Mesodermal cell (in vitro differentiated cells): ENCODE measurements around the gene ZNF428.
"Not testable (repeated sequence)": the region's sequence is repeated elsewhere in the genome, so short reads cannot be mapped to it uniquely, and the experiment has no call there.

ENCODE experiments used
- H3K27ac ChIP-seq: 2 replicates; pipeline ENCODE4 v1.7.0; 2013; ENCODE audit warnings: mild to moderate bottlenecking, low read depth, low read length, moderate library complexity; ENCODE audit not compliant: severe bottlenecking
- H3K36me3 ChIP-seq: 2 replicates; pipeline ENCODE4 v1.7.1; 2013; ENCODE audit warnings: mild to moderate bottlenecking, low read length, moderate library complexity; ENCODE audit not compliant: control insufficient read depth, insufficient read depth
- H3K4me1 ChIP-seq: one replicate; pipeline ENCODE4 v1.7.1; 2013; ENCODE audit warnings: mild to moderate bottlenecking, low read length; ENCODE audit not compliant: insufficient read depth, control insufficient read depth, poor library complexity, severe bottlenecking
- H3K4me3 ChIP-seq: 2 replicates; pipeline ENCODE4 v1.7.0; 2013; ENCODE audit warnings: low read length, control low read depth, mild to moderate bottlenecking; ENCODE audit not compliant: insufficient read depth, poor library complexity, severe bottlenecking; ENCODE audit errors: extremely low read depth
- H3K9me3 ChIP-seq: 2 replicates; pipeline ENCODE4 v1.7.1; 2013; ENCODE audit warnings: mild to moderate bottlenecking, low read length, moderate library complexity; ENCODE audit not compliant: control insufficient read depth
- WGBS, 2 experiments: methylation state at CpG; one replicate each; pipeline ENCODE4 v1.1.5; 2013; ENCODE audit warnings: missing lambda C conversion rate in 2 of 2; ENCODE audit not compliant: insufficient coverage in 2 of 2; 5-methylcytosine and 5-hydroxymethylcytosine counted together

Gene ZNF428

GRCh38 chr19:43616306-43616705 is 3.1 kb downstream of the ZNF428 start:
- whole genome bisulfite sequencing, 2 experiments, result no CpG with 5 or more reads among the region's 1 CpG
- no peaks in the 10 kb centered on the region for H3K9me3 ChIP-seq
- no peak overlapping the region for H3K4me3 ChIP-seq
- H3K4me1 ChIP-seq, result peaks cover 5% of the 10 kb centered on the region
- peaks cover 43% of the 10 kb centered on the region for H3K36me3 ChIP-seq
- H3K27ac ChIP-seq, result no peak overlapping the region

- Histone ChIP-seq H3K9me3 (no peaks in the 10 kb centered on the region), H3K4me1 (peaks cover 4% of the 10 kb centered on the region), H3K36me3 (peaks cover 66% of the 10 kb centered on the region), H3K4me3 (no peak overlapping the region), H3K27ac (no peak overlapping the region)
- 94 to 96% methylated on average over 11 to 12 of the region's 12 CpGs for WGBS, 2 experiments
Measured at GRCh38 chr19:43612374-43612773, 7.1 kb downstream of the ZNF428 start.

- Histone ChIP-seq H3K27ac (peak within 1 kb of the TSS; percentile 59), H3K36me3 (peaks cover 71% of the 10 kb centered on the region), H3K4me1 (peaks cover 4% of the 10 kb centered on the region), H3K4me3 (no peak within 1 kb of the TSS), H3K9me3 (no peaks in the 10 kb centered on the region)
- WGBS, 2 experiments, result 92 to 100% methylated on average over 3 of the region's 3 CpGs
Measured at GRCh38 chr19:43611788-43612187, 7.6 kb downstream of the ZNF428 start, which contains the start of gene SRRM5. TSS of gene SRRM5 (plus strand) at chr19:43612088. CDS start at chr19:43612122, 34 bp downstream.

- peak overlapping the region; percentile 13 for H3K27ac ChIP-seq
- H3K9me3 ChIP-seq, result no peaks in the 10 kb centered on the region
- H3K4me3 ChIP-seq, result no peak overlapping the region
- peaks cover 72% of the 10 kb centered on the region for H3K36me3 ChIP-seq
- H3K4me1 ChIP-seq, result peaks cover 4% of the 10 kb centered on the region
- WGBS, 2 experiments, result 40 to 64% methylated on average over 2 of the region's 3 CpGs
Measured at GRCh38 chr19:43610493-43610892, 8.9 kb downstream of the ZNF428 start.

- peaks cover 75% of the 10 kb centered on the region for H3K36me3 ChIP-seq
- 81 to 87% methylated on average over 6 of the region's 7 CpGs for WGBS, 2 experiments
- H3K27ac ChIP-seq, result no peak overlapping the region
- H3K4me1 ChIP-seq, result peaks cover 4% of the 10 kb centered on the region
- H3K4me3 ChIP-seq, result no peak overlapping the region
- no peaks in the 10 kb centered on the region for H3K9me3 ChIP-seq
Measured at GRCh38 chr19:43609872-43610271, 9.6 kb downstream of the ZNF428 start.

GRCh38 chr19:43607238-43608205 is 11.9 kb downstream of the ZNF428 start:
- Histone ChIP-seq H3K4me1 (peaks cover 4% of the 10 kb centered on the region), H3K9me3 (no peaks in the 10 kb centered on the region), H3K27ac (no peak overlapping the region), H3K4me3 (no peak overlapping the region), H3K36me3 (peaks cover 57% of the 10 kb centered on the region)
- 91 to 97% methylated on average over 6 to 19 of the region's 28 CpGs for WGBS, 2 experiments

- Histone ChIP-seq H3K9me3 (no peaks in the 10 kb centered on the region), H3K36me3 (peaks cover 55% of the 10 kb centered on the region), H3K27ac (no peak overlapping the region), H3K4me1 (peaks cover 4% of the 10 kb centered on the region), H3K4me3 (no peak overlapping the region)
- WGBS, 2 experiments, result 95% methylated on average over 6 to 7 of the region's 7 CpGs
Measured at GRCh38 chr19:43606569-43607229, 12.7 kb downstream of the ZNF428 start.

GRCh38 chr19:43605875-43606568 is 13.4 kb downstream of the ZNF428 start:
- Histone ChIP-seq H3K4me3 (no peak overlapping the region), H3K9me3 (no peaks in the 10 kb centered on the region), H3K4me1 (peaks cover 4% of the 10 kb centered on the region), H3K36me3 (peaks cover 59% of the 10 kb centered on the region), H3K27ac (no peak overlapping the region)
- WGBS, 2 experiments, result 85 to 93% methylated on average over 3 to 4 of the region's 7 CpGs

- peaks cover 47% of the 10 kb centered on the region for H3K36me3 ChIP-seq
- not testable (repeated sequence) for H3K4me3 ChIP-seq, H3K9me3 ChIP-seq, H3K27ac ChIP-seq, H3K4me1 ChIP-seq
- 79 to 93% methylated on average over 2 to 3 of the region's 5 CpGs for WGBS, 2 experiments
Measured at GRCh38 chr19:43600326-43600725, 19.1 kb downstream of the ZNF428 start.

- peaks cover 43% of the 10 kb centered on the region for H3K36me3 ChIP-seq
- H3K4me1 ChIP-seq, result no peaks in the 10 kb centered on the region
- no peak overlapping the region for H3K4me3 ChIP-seq
- no peak overlapping the region for H3K27ac ChIP-seq
- no peaks in the 10 kb centered on the region for H3K9me3 ChIP-seq
- 89 to 94% methylated on average over 1 to 2 of the region's 4 CpGs for WGBS, 2 experiments
Measured at GRCh38 chr19:43599635-43600295, 19.7 kb downstream of the ZNF428 start.
